ENCODE data around the gene D2HGDH. TPM values are rescaled to one million over a fixed set of nuclear protein-coding genes. Genes with fewer than 3 reads are reported as not detected.
"Not testable (repeated sequence)": the region's sequence is repeated elsewhere in the genome, so short reads cannot be mapped to it uniquely, and the experiment has no call there.

The D2HGDH gene
- total RNA-seq, 1 experiment from 2014 or later: 10.3 TPM

GRCh38 chr2:241746084-241746483 is 11.7 kb downstream of the D2HGDH start:
- no peak for DNase-seq (ENCODE audit: extremely low read depth, low read depth)

DNA sequence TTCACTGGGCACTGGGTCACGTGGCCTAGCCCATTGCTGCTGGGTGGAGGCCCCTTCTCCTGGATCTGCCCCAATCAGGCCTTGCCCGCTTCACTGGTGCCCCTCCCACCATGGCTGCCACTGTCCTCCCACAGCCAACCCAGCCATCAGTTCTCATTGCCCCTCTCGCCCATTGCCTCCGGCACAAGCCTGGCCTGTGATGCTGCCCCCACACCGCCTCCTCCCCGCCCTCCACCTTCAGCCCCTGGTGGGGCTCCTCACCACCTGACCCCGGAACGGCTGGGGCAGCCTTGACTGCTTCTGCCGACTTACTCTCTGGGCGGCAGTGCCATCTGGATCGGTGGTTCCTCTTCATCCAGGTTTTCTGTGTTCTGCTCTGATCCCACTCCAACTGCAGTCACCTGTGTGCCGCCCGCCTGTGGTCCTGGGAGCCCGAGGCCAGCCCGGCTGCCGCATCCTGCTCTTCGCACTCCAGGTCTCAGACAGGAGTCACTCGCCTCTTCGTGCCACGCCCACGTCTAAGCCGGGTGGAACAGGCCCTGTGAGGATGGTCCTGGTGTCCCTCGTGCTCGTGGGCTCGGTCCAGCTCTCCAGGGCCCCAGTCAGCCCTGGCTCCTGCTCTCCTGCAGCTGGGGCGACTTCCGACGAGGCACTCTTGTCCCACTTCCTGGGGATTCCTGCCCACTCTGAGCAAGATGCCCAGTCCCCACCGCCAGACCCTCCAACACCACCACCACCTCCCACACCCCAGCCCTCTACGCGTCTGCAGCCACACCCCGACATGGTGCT is 14.2 kb downstream of the D2HGDH start:
- no peak for DNase-seq (ENCODE audit: extremely low read depth, low read depth)

- no peak for DNase-seq (ENCODE audit: extremely low read depth, low read depth)
Measured at GRCh38 chr2:241750076-241750840, 15.8 kb downstream of the D2HGDH start.

- DNase-seq (ENCODE audit: extremely low read depth, low read depth): no peak
Measured at GRCh38 chr2:241751152-241751551, 16.7 kb downstream of the D2HGDH start.

GRCh38 chr2:241751776-241752175 is 17.3 kb downstream of the D2HGDH start:
- DNase-seq (ENCODE audit: extremely low read depth, low read depth): no peak

DNA sequence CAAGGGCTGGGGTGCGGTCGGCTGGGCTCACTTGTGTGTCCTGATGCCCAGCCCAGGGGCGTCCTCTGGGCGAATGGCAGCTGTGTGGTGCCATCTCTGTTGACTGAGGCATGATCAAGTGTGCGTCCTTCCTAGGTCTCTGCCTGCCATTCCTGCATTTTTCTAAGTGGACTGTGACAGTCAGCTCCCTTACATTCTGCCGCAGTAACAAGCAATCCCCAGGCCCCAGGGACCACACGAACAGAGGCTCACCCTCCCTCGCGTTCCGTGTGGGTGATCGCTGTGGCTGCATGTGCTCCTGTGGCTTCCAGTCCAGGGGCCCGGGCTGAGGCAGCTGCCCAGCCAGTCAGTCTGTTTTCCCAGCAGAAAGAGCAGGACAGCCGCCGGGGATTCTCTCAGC is 17.8 kb downstream of the D2HGDH start:
- no peak for DNase-seq (ENCODE audit: extremely low read depth, low read depth)

- no peak for DNase-seq (ENCODE audit: extremely low read depth, low read depth)
Measured at GRCh38 chr2:241752689-241753276, 18.4 kb downstream of the D2HGDH start.

- DNase-seq (ENCODE audit: extremely low read depth, low read depth): no peak
Measured at GRCh38 chr2:241753493-241753892, 19.1 kb downstream of the D2HGDH start.

DNA sequence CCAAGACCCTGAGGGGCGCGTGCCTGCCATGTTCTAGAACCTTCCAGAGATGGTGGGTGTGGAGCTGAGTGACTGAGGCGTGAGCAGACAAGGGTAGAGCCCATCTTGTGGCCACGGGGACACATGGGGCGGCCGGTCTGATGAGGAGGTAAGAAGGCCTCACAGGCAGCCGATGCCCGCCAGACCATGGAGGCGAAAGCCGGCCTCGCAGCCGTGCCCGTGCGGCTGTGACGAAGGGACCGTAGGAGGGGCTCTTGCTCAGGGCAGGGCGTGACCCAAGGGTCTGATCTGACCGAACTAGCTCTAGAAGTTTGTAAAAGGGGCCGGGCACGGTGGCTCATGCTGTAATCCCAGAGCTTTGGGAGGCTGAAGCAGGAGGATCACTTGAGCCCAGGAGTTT is 19.6 kb downstream of the D2HGDH start:
- DNase-seq (ENCODE audit: extremely low read depth, low read depth): no peak

GRCh38 chr2:241755166-241755565 is 20.7 kb downstream of the D2HGDH start:
- DNase-seq (ENCODE audit: extremely low read depth, low read depth): no peak

DNA sequence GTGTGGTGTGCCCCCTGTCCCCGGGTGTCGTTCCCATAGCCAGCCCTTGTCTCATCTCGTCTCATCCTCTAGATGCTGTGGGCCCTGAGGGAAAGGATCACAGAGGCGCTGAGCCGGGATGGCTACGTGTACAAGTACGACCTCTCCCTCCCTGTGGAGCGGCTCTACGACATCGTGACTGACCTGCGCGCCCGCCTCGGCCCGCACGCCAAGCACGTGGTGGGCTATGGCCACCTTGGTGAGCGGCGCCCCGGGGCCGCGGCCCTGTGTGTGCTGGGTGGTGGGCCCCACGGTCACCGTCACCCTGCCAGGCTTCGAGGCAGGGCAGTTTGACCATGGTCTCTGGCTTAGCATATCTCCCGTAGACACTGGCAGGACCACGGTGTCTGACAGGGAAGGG is 21.3 kb downstream of the D2HGDH start:
- DNase-seq (ENCODE audit: extremely low read depth, low read depth): no peak

DNA sequence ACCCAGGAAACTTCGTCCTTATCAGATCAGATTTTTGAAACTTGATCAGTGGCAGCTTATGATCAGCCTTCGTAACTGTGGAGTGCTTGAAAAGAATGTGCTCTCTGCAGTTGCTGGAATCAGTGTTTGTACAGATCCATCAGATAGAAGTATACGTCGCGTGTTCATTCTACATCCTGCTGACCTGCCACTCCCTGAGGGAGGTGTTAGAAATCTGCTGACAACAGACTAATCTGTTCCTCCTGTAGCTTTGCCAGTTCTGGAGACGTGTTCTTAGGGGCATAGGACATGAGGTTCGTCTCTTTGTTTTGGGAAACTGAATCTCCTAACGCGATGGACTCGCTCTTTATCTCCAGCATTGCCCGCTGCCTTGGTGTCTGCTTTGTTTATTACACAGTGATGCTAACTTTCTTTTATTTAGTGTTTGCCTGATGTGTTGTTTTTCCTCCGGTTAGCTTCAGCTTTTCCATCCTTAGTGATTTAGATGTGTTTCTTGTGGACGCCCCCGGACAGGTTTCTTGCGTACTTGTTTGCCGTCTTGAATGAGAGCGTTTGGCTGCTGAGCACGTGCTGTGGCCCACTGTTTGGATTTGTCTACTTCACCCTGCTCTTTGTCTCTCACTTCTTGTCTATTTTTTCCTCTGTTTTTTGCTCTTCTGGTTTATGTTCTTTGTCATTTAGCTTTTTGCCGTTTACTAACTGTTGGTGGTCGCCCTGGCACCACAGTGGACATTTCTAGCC is 24.8 kb downstream of the D2HGDH start:
- no peak for DNase-seq (ENCODE audit: extremely low read depth, low read depth)

DNA sequence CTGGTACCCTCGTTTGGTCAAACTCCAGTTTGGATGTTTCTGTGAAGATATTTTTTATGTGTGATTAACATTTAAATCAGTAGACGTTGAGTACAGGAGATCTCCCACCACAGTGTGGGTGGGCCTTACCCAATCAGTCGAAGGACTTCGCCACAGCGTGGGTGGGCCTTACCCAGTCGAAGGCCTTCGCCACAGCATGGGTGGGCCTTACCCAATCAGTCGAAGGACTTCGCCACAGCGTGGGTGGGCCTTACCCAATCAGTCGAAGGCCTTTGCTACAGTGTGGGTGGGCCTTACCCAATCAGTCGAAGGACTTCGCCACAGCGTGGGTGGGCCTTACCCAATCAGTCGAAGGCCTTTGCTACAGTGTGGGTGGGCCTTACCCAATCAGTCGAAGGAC is 25.5 kb downstream of the D2HGDH start:
- not testable (repeated sequence) for DNase-seq (ENCODE audit: extremely low read depth, low read depth)

DNA sequence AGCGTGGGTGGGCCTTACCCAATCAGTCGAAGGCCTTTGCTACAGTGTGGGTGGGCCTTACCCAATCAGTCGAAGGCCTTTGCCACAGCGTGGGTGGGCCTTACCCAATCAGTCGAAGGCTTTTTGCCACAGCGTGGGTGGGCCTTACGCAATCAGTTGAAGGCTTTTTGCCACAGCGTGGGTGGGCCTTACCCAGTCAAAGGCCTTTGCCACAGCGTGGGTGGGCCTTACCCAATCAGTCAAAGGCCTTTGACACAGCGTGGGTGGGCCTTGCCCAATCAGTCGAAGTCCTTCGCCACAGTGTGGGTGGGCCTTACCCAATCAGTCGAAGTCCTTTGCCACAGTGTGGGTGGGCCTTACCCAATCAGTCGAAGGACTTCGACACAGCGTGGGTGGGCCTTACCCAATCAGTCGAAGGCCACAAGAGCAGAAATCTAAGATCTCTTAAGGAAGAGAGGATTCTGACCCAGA is 25.9 kb downstream of the D2HGDH start:
- no peak for DNase-seq (ENCODE audit: extremely low read depth, low read depth)

- no peak for DNase-seq (ENCODE audit: extremely low read depth, low read depth)
Measured at GRCh38 chr2:241762321-241762932, 28.0 kb downstream of the D2HGDH start.

DNA sequence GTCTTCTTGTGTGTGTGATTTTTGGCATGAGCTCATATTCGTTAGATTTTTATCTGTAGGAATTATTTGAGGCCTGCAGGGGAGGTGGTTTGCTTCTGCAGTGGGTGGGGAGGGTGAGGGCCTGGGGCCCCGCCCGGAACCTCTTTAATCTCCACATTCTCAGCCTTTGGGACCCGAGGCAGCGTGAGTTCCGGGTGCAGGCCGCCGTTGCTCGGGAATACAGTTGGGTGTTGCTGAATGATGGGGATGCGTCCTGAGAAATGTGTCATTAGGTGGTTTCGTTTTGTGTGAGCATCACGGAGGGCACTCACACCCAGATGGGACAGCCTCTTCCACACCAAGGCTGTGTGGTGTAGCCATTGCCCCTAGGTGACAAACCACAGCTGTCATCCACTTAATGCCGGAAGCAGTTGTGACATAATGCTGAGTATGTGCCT is 28.5 kb downstream of the D2HGDH start:
- no peak for DNase-seq (ENCODE audit: extremely low read depth, low read depth)

GRCh38 chr2:241763551-241764274 is 29.3 kb downstream of the D2HGDH start:
- no peak for DNase-seq (ENCODE audit: extremely low read depth, low read depth)

- no peak for DNase-seq (ENCODE audit: extremely low read depth, low read depth)
Measured at GRCh38 chr2:241764275-241765241, 30.1 kb downstream of the D2HGDH start.
